ENCODE measurements around the gene CPTP. TPM values are rescaled to one million over a fixed set of nuclear protein-coding genes. Genes with fewer than 3 reads are reported as not detected.

The CPTP gene
- total and polyA plus RNA-seq, 10 of the 15 experiments (the other 5 are each of a cell fraction or from before 2014, with no cell fraction given), result 0.06 to 24.3 (median 10.0) TPM

DNA sequence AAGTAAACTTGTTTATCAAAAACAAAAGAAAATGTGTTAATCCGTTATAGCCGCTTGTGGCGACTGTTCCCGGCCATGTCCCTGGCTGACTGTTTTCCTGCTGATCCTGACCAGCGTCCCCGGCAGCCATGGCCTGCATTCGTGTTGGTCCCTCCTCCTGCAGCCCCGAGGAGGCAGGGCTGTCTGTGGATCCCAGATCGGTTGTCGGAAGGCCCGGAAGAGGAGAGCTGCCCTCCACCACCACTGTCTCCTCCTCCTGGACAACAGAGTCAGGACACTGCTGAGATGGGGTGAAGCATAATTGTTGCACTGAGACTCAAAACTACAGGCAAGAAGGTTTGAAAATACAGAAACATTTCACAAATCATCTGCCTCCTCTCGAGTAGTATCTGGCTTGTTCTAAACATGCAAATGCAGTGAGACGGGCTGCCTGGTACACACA is 37.4 kb downstream of the CPTP start:
- H3K9me3 ChIP-seq (replicated peaks; ENCODE audit: control insufficient read depth, insufficient read depth, low read length), result peaks cover under 1% of the 10 kb centered on the region; the same call in 1 of the 3 replicates
- 0 out of 3 replicates have a peak, but pooled peaks have one; percentile 11 for TF ChIP-seq POU2F2 (IDR thresholded peaks at IDR 0.05; ENCODE audit: borderline replicate concordance, low read depth, low read length)
- TF ChIP-seq, protein P1, sequence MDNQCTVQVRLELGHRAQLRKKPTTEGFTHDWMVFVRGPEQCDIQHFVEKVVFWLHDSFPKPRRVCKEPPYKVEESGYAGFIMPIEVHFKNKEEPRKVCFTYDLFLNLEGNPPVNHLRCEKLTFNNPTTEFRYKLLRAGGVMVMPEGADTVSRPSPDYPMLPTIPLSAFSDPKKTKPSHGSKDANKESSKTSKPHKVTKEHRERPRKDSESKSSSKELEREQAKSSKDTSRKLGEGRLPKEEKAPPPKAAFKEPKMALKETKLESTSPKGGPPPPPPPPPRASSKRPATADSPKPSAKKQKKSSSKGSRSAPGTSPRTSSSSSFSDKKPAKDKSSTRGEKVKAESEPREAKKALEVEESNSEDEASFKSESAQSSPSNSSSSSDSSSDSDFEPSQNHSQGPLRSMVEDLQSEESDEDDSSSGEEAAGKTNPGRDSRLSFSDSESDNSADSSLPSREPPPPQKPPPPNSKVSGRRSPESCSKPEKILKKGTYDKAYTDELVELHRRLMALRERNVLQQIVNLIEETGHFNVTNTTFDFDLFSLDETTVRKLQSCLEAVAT (IDR thresholded peaks at IDR 0.05), result 0 out of 2 replicates have a peak, but pooled peaks have one; percentile 37
- TF ChIP-seq PML (IDR thresholded peaks at IDR 0.05; ENCODE audit: low read length), result no peak
- no TSS peak for BruUV-seq (replicated peaks)
- no peak for FAIRE-seq
- peaks cover 5% of the 10 kb centered on the region for H3K4me1 ChIP-seq (ENCODE audit: control insufficient read depth, insufficient read depth, low read length)
- H3K9ac ChIP-seq (ENCODE audit: control insufficient read depth, insufficient read depth, low read length), result no peak overlapping the region
- intact Hi-C loops (cut with micrococcal nuclease; ENCODE audit: unreplicated experiment), result no loop called here
- no peak overlapping the region for H2AFZ ChIP-seq (ENCODE audit: control insufficient read depth, low read depth, low read length)
- ChIA-PET POLR2A (no interaction called here), SMC1A (ENCODE audit: uncharacterized antibody, unreplicated experiment) (no interaction called here), RAD21 (ENCODE audit: unreplicated experiment) (no interaction called here), CTCF (no interaction called here)
- H3K4me3 ChIP-seq, result no peak overlapping the region
- no peaks in the 10 kb centered on the region for H3K79me2 ChIP-seq (ENCODE audit: control insufficient read depth, insufficient read depth, low read length)
- H3K27me3 ChIP-seq (replicated peaks in 1 of 2; ENCODE audit: control insufficient read depth in 2 of 2, insufficient read depth in 2 of 2, low read length in 1 of 2), result no peaks in the 10 kb centered on the region
- H3K36me3 ChIP-seq (ENCODE audit: control insufficient read depth in 2 of 2, insufficient read depth in 2 of 2, low read length in 1 of 2), result no peaks in the 10 kb centered on the region
- no peaks in the 10 kb centered on the region for H4K20me1 ChIP-seq (ENCODE audit: control insufficient read depth, insufficient read depth)
- ATAC-seq, result peak; percentile 37; the same call in 1 of the 3 replicates
- WGBS (ENCODE audit: insufficient coverage, insufficient replicate concordance, low lambda C conversion rate, missing lambda C conversion rate), result 17% methylated on average over 13 of the region's 13 CpGs
- no peak overlapping the region for H3K4me2 ChIP-seq (ENCODE audit: control insufficient read depth, insufficient read depth)
- in situ Hi-C loops (cut with MboI), result no loop called here
- no peak for DNase-seq (ENCODE audit: low read depth, low spot score)
- no peak overlapping the region for H3K27ac ChIP-seq (ENCODE audit: control insufficient read depth, insufficient read depth)

DNA sequence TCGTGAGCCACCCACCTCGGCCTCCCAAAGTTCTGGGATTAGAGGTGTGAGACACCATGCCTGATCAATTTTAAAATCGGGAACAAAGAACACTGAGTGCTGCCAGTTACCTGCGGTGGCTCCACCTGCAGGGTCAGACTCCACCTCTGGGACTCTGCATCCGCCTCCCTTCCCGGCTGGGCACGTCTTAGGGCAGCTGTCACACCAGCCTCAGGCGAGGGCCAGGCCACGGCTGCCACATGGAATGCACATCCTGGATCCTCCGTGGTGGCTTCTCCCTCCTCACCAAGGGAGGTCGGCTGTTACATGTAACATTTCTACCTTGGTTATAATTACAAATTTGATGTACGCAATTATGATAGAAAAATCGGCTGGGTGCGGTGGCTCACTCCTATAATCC is 39.7 kb downstream of the CPTP start:
- Histone ChIP-seq H3K4me2 (ENCODE audit: control insufficient read depth, insufficient read depth) (no peak overlapping the region), H3K36me3 (ENCODE audit: control insufficient read depth in 2 of 2, insufficient read depth in 2 of 2, low read length in 1 of 2) (no peaks in the 10 kb centered on the region), H3K9me3 (replicated peaks; ENCODE audit: control insufficient read depth, insufficient read depth, low read length) (peaks cover 3% of the 10 kb centered on the region; the same call in 1 of the 3 replicates), H3K4me1 (ENCODE audit: control insufficient read depth, insufficient read depth, low read length) (peaks cover under 1% of the 10 kb centered on the region; the same call in 1 of the 2 replicates), H2AFZ (ENCODE audit: control insufficient read depth, low read depth, low read length) (no peak overlapping the region), H4K20me1 (ENCODE audit: control insufficient read depth, insufficient read depth) (no peaks in the 10 kb centered on the region), H3K27me3 (replicated peaks in 1 of 2; ENCODE audit: control insufficient read depth in 2 of 2, insufficient read depth in 2 of 2, low read length in 1 of 2) (no peaks in the 10 kb centered on the region), H3K27ac (ENCODE audit: control insufficient read depth, insufficient read depth) (no peak overlapping the region), H3K4me3 (no peak overlapping the region), H3K9ac (ENCODE audit: control insufficient read depth, insufficient read depth, low read length) (no peak overlapping the region), H3K79me2 (ENCODE audit: control insufficient read depth, insufficient read depth, low read length) (no peaks in the 10 kb centered on the region)
- in situ Hi-C loops (cut with MboI), result no loop called here
- intact Hi-C loops (cut with micrococcal nuclease; ENCODE audit: unreplicated experiment), result no loop called here
- ChIA-PET RAD21 (ENCODE audit: unreplicated experiment) (no interaction called here), POLR2A (no interaction called here), SMC1A (ENCODE audit: uncharacterized antibody, unreplicated experiment) (no interaction called here), CTCF (no interaction called here)
- no TSS peak for BruUV-seq (replicated peaks)
- FAIRE-seq (no peak), ATAC-seq (no peak), DNase-seq (ENCODE audit: low read depth, low spot score) (no peak)
- WGBS (ENCODE audit: insufficient coverage, insufficient replicate concordance, low lambda C conversion rate, missing lambda C conversion rate), result 70% methylated on average over 14 of the region's 14 CpGs
- no peak for TF ChIP-seq SMAD5 (IDR thresholded peaks at IDR 0.05; ENCODE audit: low read depth)
- TF ChIP-seq, protein P2, sequence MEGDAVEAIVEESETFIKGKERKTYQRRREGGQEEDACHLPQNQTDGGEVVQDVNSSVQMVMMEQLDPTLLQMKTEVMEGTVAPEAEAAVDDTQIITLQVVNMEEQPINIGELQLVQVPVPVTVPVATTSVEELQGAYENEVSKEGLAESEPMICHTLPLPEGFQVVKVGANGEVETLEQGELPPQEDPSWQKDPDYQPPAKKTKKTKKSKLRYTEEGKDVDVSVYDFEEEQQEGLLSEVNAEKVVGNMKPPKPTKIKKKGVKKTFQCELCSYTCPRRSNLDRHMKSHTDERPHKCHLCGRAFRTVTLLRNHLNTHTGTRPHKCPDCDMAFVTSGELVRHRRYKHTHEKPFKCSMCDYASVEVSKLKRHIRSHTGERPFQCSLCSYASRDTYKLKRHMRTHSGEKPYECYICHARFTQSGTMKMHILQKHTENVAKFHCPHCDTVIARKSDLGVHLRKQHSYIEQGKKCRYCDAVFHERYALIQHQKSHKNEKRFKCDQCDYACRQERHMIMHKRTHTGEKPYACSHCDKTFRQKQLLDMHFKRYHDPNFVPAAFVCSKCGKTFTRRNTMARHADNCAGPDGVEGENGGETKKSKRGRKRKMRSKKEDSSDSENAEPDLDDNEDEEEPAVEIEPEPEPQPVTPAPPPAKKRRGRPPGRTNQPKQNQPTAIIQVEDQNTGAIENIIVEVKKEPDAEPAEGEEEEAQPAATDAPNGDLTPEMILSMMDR (IDR thresholded peaks at IDR 0.05 in 2 of 3, conservative IDR thresholded peaks at IDR 0.05 in 1 of 3; ENCODE audit: control insufficient read depth in 2 of 3, extremely low read depth in 1 of 3, insufficient read depth in 1 of 3, low read depth in 3 of 3, low read length in 3 of 3), result no peak
- no peak for TF ChIP-seq IKZF2 (IDR thresholded peaks at IDR 0.05)
- TF ChIP-seq, protein P3, sequence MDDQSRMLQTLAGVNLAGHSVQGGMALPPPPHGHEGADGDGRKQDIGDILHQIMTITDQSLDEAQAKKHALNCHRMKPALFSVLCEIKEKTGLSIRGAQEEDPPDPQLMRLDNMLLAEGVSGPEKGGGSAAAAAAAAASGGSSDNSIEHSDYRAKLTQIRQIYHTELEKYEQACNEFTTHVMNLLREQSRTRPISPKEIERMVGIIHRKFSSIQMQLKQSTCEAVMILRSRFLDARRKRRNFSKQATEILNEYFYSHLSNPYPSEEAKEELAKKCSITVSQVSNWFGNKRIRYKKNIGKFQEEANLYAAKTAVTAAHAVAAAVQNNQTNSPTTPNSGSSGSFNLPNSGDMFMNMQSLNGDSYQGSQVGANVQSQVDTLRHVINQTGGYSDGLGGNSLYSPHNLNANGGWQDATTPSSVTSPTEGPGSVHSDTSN (IDR thresholded peaks at IDR 0.05; ENCODE audit: insufficient replicate concordance, low read depth, low read length), result no peak
- TF ChIP-seq BACH1 (IDR thresholded peaks at IDR 0.05; ENCODE audit: borderline replicate concordance), result no peak
- TF ChIP-seq BHLHE40 (IDR thresholded peaks at IDR 0.05; ENCODE audit: borderline replicate concordance in 1 of 2, low read depth in 2 of 2, low read length in 1 of 2), result no peak
- TF ChIP-seq NBN (IDR thresholded peaks at IDR 0.05), result no peak
- no peak for TF ChIP-seq LARP7 (IDR thresholded peaks at IDR 0.05)
- TF ChIP-seq ESRRA (IDR thresholded peaks at IDR 0.05; ENCODE audit: low read length), result no peak
- TF ChIP-seq, protein P4, sequence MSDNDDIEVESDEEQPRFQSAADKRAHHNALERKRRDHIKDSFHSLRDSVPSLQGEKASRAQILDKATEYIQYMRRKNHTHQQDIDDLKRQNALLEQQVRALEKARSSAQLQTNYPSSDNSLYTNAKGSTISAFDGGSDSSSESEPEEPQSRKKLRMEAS (IDR thresholded peaks at IDR 0.05; ENCODE audit: low read depth, low read length), result no peak
- no peak for TF ChIP-seq TCF12 (IDR thresholded peaks at IDR 0.05; ENCODE audit: low read depth, low read length)

All from GM12878 (cell line).